OCI-LY1 (cell line): ENCODE data around the gene USP34.

Experiments used
- H2AFZ ChIP-seq: fragments of 200-600 bp; sonication (generic), shearing (Covaris generic); 2 replicates; pipeline ENCODE4 v1.6.0; 2014; ENCODE audit warnings: antibody characterized with exemption, mild to moderate bottlenecking, low read length
- H3F3A ChIP-seq: fragments of 200-600 bp; sonication (generic), shearing (Covaris generic); 2 replicates; pipeline ENCODE4 v1.6.0; 2014; ENCODE audit warnings: mild to moderate bottlenecking, antibody characterized with exemption, low read length, moderate library complexity; ENCODE audit not compliant: insufficient read depth
- H3K27ac ChIP-seq: fragments of 200-600 bp; sonication (generic); 2 replicates; pipeline ENCODE4 v1.5.1; 2014; ENCODE audit warnings: low read length, mixed run types, mild to moderate bottlenecking, low read depth; ENCODE audit not compliant: poor library complexity, severe bottlenecking
- H3K27me3 ChIP-seq: fragments of 200-600 bp; sonication (generic); 2 replicates; pipeline ENCODE4 v1.6.0; 2014; ENCODE audit warnings: antibody characterized with exemption, mild to moderate bottlenecking, low read length, moderate library complexity; ENCODE audit not compliant: insufficient read depth
- H3K36me3 ChIP-seq: fragments of 200-600 bp; sonication (generic); 2 replicates; pipeline ENCODE4 v1.6.1; 2014; ENCODE audit warnings: mild to moderate bottlenecking, antibody characterized with exemption, low read length, moderate library complexity, mixed read lengths; ENCODE audit not compliant: insufficient read depth
- H3K4me1 ChIP-seq: fragments of 200-600 bp; sonication (generic); 2 replicates; pipeline ENCODE4 v1.5.1; 2014; ENCODE audit warnings: mild to moderate bottlenecking, low read length, moderate library complexity; ENCODE audit not compliant: insufficient read depth, severe bottlenecking
- H3K4me2 ChIP-seq: fragments of 200-600 bp; sonication (generic), shearing (Covaris generic); 2 replicates; pipeline ENCODE4 v1.6.1; 2014; ENCODE audit warnings: low read length
- H3K4me3 ChIP-seq: fragments of 200-600 bp; sonication (generic); 2 replicates; pipeline ENCODE4 v1.5.1; 2014; ENCODE audit warnings: low read length, low read depth, mild to moderate bottlenecking, mixed read lengths; ENCODE audit not compliant: poor library complexity, severe bottlenecking
- H3K79me2 ChIP-seq: fragments of 200-600 bp; shearing (Covaris generic); 2 replicates; pipeline ENCODE4 v1.6.1; 2016; ENCODE audit warnings: mixed run types, low read length, mixed read lengths; ENCODE audit not compliant: insufficient read depth
- H3K9ac ChIP-seq: fragments of 200-600 bp; sonication (generic), shearing (Covaris generic); 2 replicates; pipeline ENCODE4 v1.6.1; 2014; ENCODE audit warnings: mild to moderate bottlenecking, low read length, mixed read lengths
- H3K9me2 ChIP-seq: fragments of 200-600 bp; sonication (generic), shearing (Covaris generic); 2 replicates; pipeline ENCODE4 v1.6.1; 2014; ENCODE audit warnings: low read depth, mild to moderate bottlenecking, low read length, mixed read lengths
- H3K9me3 ChIP-seq: fragments of 200-600 bp; shearing (Covaris generic); 2 replicates; pipeline ENCODE4 v1.6.1; 2014; ENCODE audit warnings: low read length, mixed read lengths
- H4K20me1 ChIP-seq: fragments of 200-600 bp; sonication (generic), shearing (Covaris generic); 2 replicates; pipeline ENCODE4 v1.6.0; 2016; ENCODE audit warnings: mild to moderate bottlenecking, low read length; ENCODE audit not compliant: insufficient read depth
- CTCF ChIP-seq: fragments of 200-600 bp; sonication (generic), shearing (Covaris generic); IDR thresholded peaks from 2 replicates; pipeline ENCODE4 v1.5.1; 2017; ENCODE audit warnings: mild to moderate bottlenecking, antibody characterized with exemption, low read length, moderate library complexity, mixed read lengths
- EZH2 ChIP-seq: fragments of 200-600 bp; sonication (generic), shearing (Covaris generic); IDR thresholded peaks from 2 replicates; pipeline ENCODE4 v1.8.0; 2017; ENCODE audit warnings: borderline replicate concordance, mixed run types, mild to moderate bottlenecking, antibody characterized with exemption, low read length, moderate library complexity, mixed read lengths

The USP34 gene

GRCh38 chr2:61161888-61162287, 309.0 kb downstream of the USP34 start, which contains the start of gene C2orf74:
Gene C2orf74 (plus strand): TSS chr2:61162188. CDS start chr2:61162515, 327 bp downstream.
- Histone ChIP-seq H3K4me1 (no peaks in the 10 kb centered on the region), H3K9ac (no peak within 1 kb of the TSS), H3F3A (no peaks in the 10 kb centered on the region), H4K20me1 (no peaks in the 10 kb centered on the region), H2AFZ (no peak within 1 kb of the TSS), H3K4me2 (no peak within 1 kb of the TSS), H3K4me3 (no peak within 1 kb of the TSS), H3K27me3 (no peaks in the 10 kb centered on the region), H3K9me3 (peaks cover 4% of the 10 kb centered on the region; the same call in 1 of the 2 replicates), H3K79me2 (no peaks in the 10 kb centered on the region), H3K36me3 (peaks cover 61% of the 10 kb centered on the region), H3K27ac (no peak within 1 kb of the TSS), H3K9me2 (no peaks in the 10 kb centered on the region)
- TF ChIP-seq EZH2 (no peak), CTCF (no peak)

GRCh38 chr2:61158356-61158955, 312.4 kb downstream of the USP34 start:
- Histone ChIP-seq H3K79me2 (no peaks in the 10 kb centered on the region), H3K9me2 (no peaks in the 10 kb centered on the region), H4K20me1 (no peaks in the 10 kb centered on the region), H3K27ac (no peak overlapping the region), H3K4me3 (no peak overlapping the region), H3K4me1 (no peaks in the 10 kb centered on the region), H3K9me3 (peaks cover 4% of the 10 kb centered on the region; the same call in 1 of the 2 replicates), H3K27me3 (no peaks in the 10 kb centered on the region), H3F3A (no peaks in the 10 kb centered on the region), H3K9ac (no peak overlapping the region), H3K4me2 (no peak overlapping the region), H3K36me3 (peaks cover 37% of the 10 kb centered on the region), H2AFZ (no peak overlapping the region)
- no peak for TF ChIP-seq EZH2
- TF ChIP-seq CTCF: no peak

GRCh38 chr2:61157371-61158003, 313.4 kb downstream of the USP34 start:
- Histone ChIP-seq H3K9me3 (peaks cover 4% of the 10 kb centered on the region; the same call in 1 of the 2 replicates), H3K4me2 (no peak overlapping the region), H3K4me3 (no peak overlapping the region), H3K4me1 (no peaks in the 10 kb centered on the region), H3K36me3 (peaks cover 29% of the 10 kb centered on the region), H3K27ac (no peak overlapping the region), H3K79me2 (no peaks in the 10 kb centered on the region), H2AFZ (no peak overlapping the region), H3F3A (no peaks in the 10 kb centered on the region), H4K20me1 (no peaks in the 10 kb centered on the region), H3K9me2 (no peaks in the 10 kb centered on the region), H3K27me3 (no peaks in the 10 kb centered on the region), H3K9ac (no peak overlapping the region)
- no peak for TF ChIP-seq EZH2
- TF ChIP-seq CTCF: no peak
